Measurements from ENCODE around the gene TRAF3IP1.
A peak's percentile ranks its signal among the peaks of the same experiment; 100 is the strongest.
"Not testable (repeated sequence)": the region's sequence is repeated elsewhere in the genome, so short reads cannot be mapped to it uniquely, and the experiment has no call there.

The TRAF3IP1 gene

GRCh38 chr2:238305092-238305862 is 15.0 kb upstream of the TRAF3IP1 start:
- TF ChIP-seq, protein P1, sequence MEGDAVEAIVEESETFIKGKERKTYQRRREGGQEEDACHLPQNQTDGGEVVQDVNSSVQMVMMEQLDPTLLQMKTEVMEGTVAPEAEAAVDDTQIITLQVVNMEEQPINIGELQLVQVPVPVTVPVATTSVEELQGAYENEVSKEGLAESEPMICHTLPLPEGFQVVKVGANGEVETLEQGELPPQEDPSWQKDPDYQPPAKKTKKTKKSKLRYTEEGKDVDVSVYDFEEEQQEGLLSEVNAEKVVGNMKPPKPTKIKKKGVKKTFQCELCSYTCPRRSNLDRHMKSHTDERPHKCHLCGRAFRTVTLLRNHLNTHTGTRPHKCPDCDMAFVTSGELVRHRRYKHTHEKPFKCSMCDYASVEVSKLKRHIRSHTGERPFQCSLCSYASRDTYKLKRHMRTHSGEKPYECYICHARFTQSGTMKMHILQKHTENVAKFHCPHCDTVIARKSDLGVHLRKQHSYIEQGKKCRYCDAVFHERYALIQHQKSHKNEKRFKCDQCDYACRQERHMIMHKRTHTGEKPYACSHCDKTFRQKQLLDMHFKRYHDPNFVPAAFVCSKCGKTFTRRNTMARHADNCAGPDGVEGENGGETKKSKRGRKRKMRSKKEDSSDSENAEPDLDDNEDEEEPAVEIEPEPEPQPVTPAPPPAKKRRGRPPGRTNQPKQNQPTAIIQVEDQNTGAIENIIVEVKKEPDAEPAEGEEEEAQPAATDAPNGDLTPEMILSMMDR (IDR thresholded peaks at IDR 0.05) = peak; percentile 61
- no peak for TF ChIP-seq ZFX (IDR thresholded peaks at IDR 0.05; ENCODE audit: borderline replicate concordance)
- peak overlapping the region; percentile 75 for H3K27ac ChIP-seq

- H3K27ac ChIP-seq = peak overlapping the region; percentile 75
- no peak for TF ChIP-seq ZFX (IDR thresholded peaks at IDR 0.05; ENCODE audit: borderline replicate concordance)
- TF ChIP-seq, protein P1 (IDR thresholded peaks at IDR 0.05) = no peak
Measured at GRCh38 chr2:238305965-238306671, 14.2 kb upstream of the TRAF3IP1 start.

- peak overlapping the region; percentile 75 for H3K27ac ChIP-seq
- TF ChIP-seq ZFX (IDR thresholded peaks at IDR 0.05; ENCODE audit: borderline replicate concordance) = no peak
- TF ChIP-seq, protein P1 (IDR thresholded peaks at IDR 0.05) = no peak
Measured at GRCh38 chr2:238306672-238306998, 13.7 kb upstream of the TRAF3IP1 start.

DNA sequence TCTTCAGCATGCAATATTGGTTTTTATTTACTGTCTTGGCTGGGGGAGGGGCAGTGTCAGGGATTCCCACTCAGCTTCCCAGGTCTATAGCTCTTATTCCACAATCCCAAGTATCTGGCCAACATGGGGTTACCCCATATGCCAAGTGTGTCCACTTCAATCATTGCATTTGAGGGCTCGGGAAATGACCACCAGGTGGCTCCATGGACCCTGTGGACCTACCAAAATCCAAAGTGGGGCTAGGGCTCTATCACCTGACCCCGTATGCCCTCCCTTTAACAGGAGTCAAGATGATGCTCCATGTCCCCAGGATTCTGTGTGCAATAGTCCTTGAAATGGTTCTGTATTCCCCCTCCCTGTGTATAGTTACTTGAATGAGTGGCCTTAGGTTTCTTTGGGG is 12.1 kb upstream of the TRAF3IP1 start:
- H3K27ac ChIP-seq = no peak overlapping the region
- TF ChIP-seq, protein P1 (IDR thresholded peaks at IDR 0.05) = peak; percentile 17
- no peak for TF ChIP-seq ZFX (IDR thresholded peaks at IDR 0.05; ENCODE audit: borderline replicate concordance)

GRCh38 chr2:238310721-238311120 is 9.6 kb upstream of the TRAF3IP1 start:
- H3K27ac ChIP-seq = not testable (repeated sequence)

GRCh38 chr2:238313289-238313990 is 6.9 kb upstream of the TRAF3IP1 start:
- H3K27ac ChIP-seq = no peak overlapping the region

DNA sequence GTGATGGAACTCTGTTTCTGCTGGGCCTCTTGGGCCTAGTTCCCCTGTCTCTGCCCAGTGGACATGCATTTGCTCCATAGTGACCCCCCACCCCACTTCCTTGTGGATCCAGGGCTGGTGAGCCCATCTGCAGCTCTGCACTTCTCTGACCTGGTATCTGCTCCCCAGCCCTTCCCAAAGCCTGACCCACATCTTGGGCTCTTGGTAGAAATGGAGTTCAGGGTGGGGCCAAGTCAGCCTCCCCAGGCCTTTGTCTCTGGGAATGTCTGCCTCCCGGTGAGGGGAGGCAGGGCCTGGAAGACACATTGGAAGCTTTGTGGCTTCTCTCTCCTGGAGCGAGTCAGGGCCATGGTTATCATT is 6.3 kb upstream of the TRAF3IP1 start:
- TF ChIP-seq ZFX (IDR thresholded peaks at IDR 0.05; ENCODE audit: borderline replicate concordance) = no peak
- TF ChIP-seq, protein P1 (IDR thresholded peaks at IDR 0.05) = no peak
- H3K27ac ChIP-seq = no peak overlapping the region

More at GRCh38 chr2:238313289-238313990, 6.9 kb upstream of the TRAF3IP1 start:
- TF ChIP-seq, protein P1 (IDR thresholded peaks at IDR 0.05) = no peak
- no peak for TF ChIP-seq ZFX (IDR thresholded peaks at IDR 0.05; ENCODE audit: borderline replicate concordance)
